ENCODE measurements around the gene CLPX. TPM values are rescaled to one million over a fixed set of nuclear protein-coding genes. Genes with fewer than 3 reads are reported as not detected.

Gene CLPX
- total RNA-seq, 2 experiments from 2014 or later, result 76.7 to 77.4 TPM

DNA sequence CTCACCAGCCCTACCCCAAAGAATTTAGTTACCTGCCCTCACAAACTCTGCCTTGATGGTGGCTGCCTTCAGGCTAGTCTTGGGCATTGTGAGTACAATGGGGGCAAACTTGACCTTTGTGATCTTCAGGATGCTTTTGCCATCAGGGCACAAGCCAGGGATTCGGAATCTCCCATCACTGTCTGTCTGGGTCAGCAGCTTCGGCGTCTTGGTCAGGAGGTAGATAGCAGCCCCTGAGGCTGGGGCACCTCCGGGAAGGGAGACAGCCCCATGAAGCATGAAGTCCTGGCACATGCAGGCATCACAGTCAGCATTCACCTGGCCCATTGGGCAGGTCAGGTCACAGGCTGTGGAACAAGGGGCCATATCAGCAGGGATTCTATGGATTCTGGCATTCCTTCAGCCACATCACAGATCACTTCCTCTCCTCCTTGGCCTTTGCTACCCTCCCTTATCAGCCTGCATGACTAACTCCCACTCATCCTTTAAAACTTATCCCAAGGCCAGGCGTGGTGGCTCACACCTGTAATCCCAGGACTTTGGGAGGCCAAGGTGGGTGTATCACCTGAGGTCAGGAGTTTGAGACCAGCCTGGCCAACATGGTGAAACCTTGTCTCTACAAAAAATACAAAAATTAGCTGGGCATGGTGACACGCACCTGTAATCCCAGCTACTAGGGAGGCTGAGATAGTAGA is 19.2 kb upstream of the CLPX start:
- Mint-ChIP-seq H3K9me3 (no peaks in the 10 kb centered on the region), H3K27ac (no peak overlapping the region), H3K4me3 (no peak overlapping the region), H3K36me3 (ENCODE audit: low read depth) (no peaks in the 10 kb centered on the region), H3K4me1 (ENCODE audit: low read depth) (no peaks in the 10 kb centered on the region), H3K27me3 (no peaks in the 10 kb centered on the region)
- no peak for ATAC-seq
- ChIA-PET CTCF (no interaction called here), POLR2A (no interaction called here)
- TF ChIP-seq, protein P1, sequence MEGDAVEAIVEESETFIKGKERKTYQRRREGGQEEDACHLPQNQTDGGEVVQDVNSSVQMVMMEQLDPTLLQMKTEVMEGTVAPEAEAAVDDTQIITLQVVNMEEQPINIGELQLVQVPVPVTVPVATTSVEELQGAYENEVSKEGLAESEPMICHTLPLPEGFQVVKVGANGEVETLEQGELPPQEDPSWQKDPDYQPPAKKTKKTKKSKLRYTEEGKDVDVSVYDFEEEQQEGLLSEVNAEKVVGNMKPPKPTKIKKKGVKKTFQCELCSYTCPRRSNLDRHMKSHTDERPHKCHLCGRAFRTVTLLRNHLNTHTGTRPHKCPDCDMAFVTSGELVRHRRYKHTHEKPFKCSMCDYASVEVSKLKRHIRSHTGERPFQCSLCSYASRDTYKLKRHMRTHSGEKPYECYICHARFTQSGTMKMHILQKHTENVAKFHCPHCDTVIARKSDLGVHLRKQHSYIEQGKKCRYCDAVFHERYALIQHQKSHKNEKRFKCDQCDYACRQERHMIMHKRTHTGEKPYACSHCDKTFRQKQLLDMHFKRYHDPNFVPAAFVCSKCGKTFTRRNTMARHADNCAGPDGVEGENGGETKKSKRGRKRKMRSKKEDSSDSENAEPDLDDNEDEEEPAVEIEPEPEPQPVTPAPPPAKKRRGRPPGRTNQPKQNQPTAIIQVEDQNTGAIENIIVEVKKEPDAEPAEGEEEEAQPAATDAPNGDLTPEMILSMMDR (IDR thresholded peaks at IDR 0.05), result no peak
- intact Hi-C loops (cut with micrococcal nuclease), result no loop called here
- DNase-seq, result no peak

DNA sequence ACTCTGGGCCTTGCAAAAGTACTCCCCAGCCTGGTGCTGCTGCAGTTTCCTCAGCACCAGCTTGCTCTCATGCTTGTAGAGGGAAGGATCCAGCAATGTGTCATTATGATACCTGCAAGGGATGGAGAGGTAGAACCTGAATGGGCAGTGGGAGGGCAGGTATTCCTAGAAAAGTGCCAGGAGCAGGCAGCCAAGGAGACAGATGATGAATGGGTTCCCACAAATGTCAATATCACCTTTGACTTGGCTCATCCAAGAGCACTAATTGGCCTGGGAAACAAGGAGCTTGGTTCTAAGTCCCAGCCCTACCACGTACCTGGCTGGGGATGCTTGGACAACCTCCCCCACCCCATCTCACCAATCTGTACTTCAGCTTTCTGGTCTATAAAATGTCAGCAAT is 16.8 kb upstream of the CLPX start:
- CTCF ChIA-PET, result interaction anchor here (1.4 to 1.9 kb wide), 3 partner anchors 10 to 100 kb away, joined by 4 read pairs; partner anchors contain the start of gene CILP
- intact Hi-C loops (cut with micrococcal nuclease), result no loop called here
- no peak for ATAC-seq
- Mint-ChIP-seq H3K4me3 (no peak overlapping the region), H3K4me1 (ENCODE audit: low read depth) (no peaks in the 10 kb centered on the region), H3K27me3 (no peaks in the 10 kb centered on the region), H3K36me3 (ENCODE audit: low read depth) (no peaks in the 10 kb centered on the region), H3K27ac (no peak overlapping the region), H3K9me3 (no peaks in the 10 kb centered on the region)
- no peak for DNase-seq
- POLR2A ChIA-PET, result interaction anchor here (1.2 to 1.3 kb wide), 2 partner anchors 10 to 103 kb away, joined by 3 read pairs; partner anchors contain the start of gene CILP
- TF ChIP-seq, protein P1 (IDR thresholded peaks at IDR 0.05), result no peak

DNA sequence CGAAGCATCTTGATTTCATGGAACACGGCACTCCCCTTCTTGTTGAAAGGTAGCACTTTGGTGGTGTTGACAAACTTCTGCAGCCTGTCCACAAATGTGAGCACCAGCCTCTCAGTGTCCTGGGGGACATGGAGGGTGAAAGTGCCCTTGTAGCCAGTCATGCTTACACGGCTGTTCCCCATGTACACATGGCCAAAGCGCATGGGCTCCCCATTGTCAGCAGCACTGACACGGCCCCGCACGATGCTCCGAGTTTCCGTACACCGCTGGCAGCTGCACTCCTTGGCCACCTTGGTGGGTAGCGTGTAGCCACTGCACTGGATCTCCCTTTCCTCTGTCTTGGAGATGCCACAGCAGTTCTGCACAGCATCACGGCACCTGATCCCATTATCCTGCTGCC is 13.4 kb upstream of the CLPX start:
- Mint-ChIP-seq H3K27me3 (no peaks in the 10 kb centered on the region), H3K4me1 (ENCODE audit: low read depth) (no peaks in the 10 kb centered on the region)
- no peak for ATAC-seq

DNA sequence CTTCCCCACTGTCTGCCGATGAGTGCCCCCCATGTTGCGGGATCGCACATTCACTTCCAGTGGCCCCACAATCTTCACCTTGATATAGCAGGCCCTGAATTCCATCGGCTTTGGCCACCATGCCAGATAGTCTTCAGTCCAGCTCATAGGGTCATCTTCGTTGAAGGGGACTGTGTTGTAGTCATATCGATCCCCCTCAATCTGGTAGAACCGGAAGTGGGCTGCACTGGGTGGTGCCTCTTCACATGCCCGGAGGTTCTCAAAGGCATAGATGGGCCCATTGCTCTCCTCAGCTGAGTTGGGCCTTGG is 12.1 kb upstream of the CLPX start:
- TF ChIP-seq, protein P1 (IDR thresholded peaks at IDR 0.05), result no peak
- Mint-ChIP-seq H3K27me3 (no peaks in the 10 kb centered on the region), H3K4me3 (no peak overlapping the region), H3K27ac (no peak overlapping the region), H3K36me3 (ENCODE audit: low read depth) (no peaks in the 10 kb centered on the region), H3K9me3 (no peaks in the 10 kb centered on the region), H3K4me1 (ENCODE audit: low read depth) (no peaks in the 10 kb centered on the region)
- CTCF ChIA-PET, result no interaction called here
- ATAC-seq (no peak), DNase-seq (no peak)
- intact Hi-C loops (cut with micrococcal nuclease), result no loop called here
- POLR2A ChIA-PET, result no interaction called here

More for the DNA sequence above, 13.4 kb upstream of the CLPX start:
- intact Hi-C loops (cut with micrococcal nuclease), result no loop called here
- TF ChIP-seq, protein P1 (IDR thresholded peaks at IDR 0.05), result no peak
- Mint-ChIP-seq H3K4me3 (no peak overlapping the region), H3K9me3 (no peaks in the 10 kb centered on the region), H3K36me3 (ENCODE audit: low read depth) (no peaks in the 10 kb centered on the region), H3K27ac (no peak overlapping the region)
- CTCF ChIA-PET, result no interaction called here
- POLR2A ChIA-PET, result interaction anchor here (0.6 kb wide), 1 partner anchor 36 kb away, joined by 3 read pairs; no protein-coding TSS in a partner anchor
- DNase-seq, result no peak

DNA sequence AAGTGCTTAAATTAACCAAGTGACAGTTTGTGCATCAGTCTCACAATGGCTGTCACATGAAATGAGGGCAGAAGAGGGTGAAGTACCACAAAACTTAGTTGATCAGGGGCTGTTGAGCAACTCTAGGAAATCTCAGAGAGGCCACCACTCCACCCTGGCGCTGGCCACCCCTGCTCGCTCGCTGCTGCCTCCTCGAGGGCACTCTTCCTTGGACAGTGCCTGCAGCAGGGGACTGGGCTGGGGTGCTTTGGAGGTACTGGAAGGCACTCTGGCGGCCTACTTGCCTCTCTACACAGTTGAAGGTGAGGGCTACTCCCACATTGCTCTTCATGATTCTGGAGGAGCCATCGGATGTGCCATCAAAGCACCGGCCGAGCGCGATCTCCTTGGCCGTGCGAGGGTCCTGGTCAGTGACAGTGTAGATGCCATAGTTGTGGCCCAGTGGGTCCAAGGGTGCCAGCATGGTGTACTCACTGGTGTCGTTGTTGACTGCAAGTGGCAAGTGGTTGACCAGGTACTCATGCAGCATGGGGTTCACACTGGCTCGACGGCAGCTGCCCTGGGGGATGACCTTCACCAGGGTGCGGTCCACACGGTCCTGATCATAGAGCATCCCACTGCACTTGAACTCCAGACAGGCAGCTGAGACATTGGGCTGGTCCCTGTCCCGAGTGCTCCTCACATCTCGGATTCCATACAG is 11.6 kb upstream of the CLPX start:
- intact Hi-C loops (cut with micrococcal nuclease), result no loop called here
- no peak overlapping the region for H3K4me3 Mint-ChIP-seq
- no peak for DNase-seq

More for the DNA sequence above, 11.6 kb upstream of the CLPX start:
- no peak for ATAC-seq
- ChIA-PET CTCF (interaction anchor here (1.3 kb wide), 1 partner anchor 11 kb away, joined by 3 read pairs; the partner anchor contains the start of gene CLPX), POLR2A (interaction anchor here (0.8 to 0.9 kb wide), 2 partner anchors 90 to 91 kb away, joined by 3 read pairs; partner anchors contain the start of gene PARP16)
- TF ChIP-seq, protein P1 (IDR thresholded peaks at IDR 0.05), result no peak
- Mint-ChIP-seq H3K36me3 (ENCODE audit: low read depth) (no peaks in the 10 kb centered on the region), H3K27me3 (no peaks in the 10 kb centered on the region), H3K4me1 (ENCODE audit: low read depth) (no peaks in the 10 kb centered on the region), H3K27ac (no peak overlapping the region), H3K9me3 (no peaks in the 10 kb centered on the region)

Data from activated CD8-positive, alpha-beta T cell treated with anti-CD3 and anti-CD28 coated beads for 36 hours (primary cell).